Sigmoid colon (tissue), 4 donors: ENCODE results near the gene EXOC7.

Experiments used
- CTCF ChIP-seq, 4 experiments: fragments of 450-650 bp in 3 of 4; fragments of 200-600 bp in 1 of 4; IDR thresholded peaks; one replicate each; pipeline ENCODE4 v1.5.1; 2016 to 2019; ENCODE audit warnings: antibody characterized with exemption in 4 of 4, mild to moderate bottlenecking in 3 of 4, moderate library complexity in 2 of 4
- POLR2A ChIP-seq, 2 donors: fragments of 450-650 bp; IDR thresholded peaks; one replicate each; pipeline ENCODE4 v1.6.1; 2016; ENCODE audit warnings: antibody characterized with exemption in 2 of 2, mild to moderate bottlenecking in 2 of 2, moderate library complexity in 2 of 2
- POLR2AphosphoS5 ChIP-seq, 4 donors: sonication (generic); formaldehyde crosslinking; IDR thresholded peaks; one replicate each; pipeline ENCODE4 v1.6.1; 2017; ENCODE audit warnings: antibody characterized with exemption in 4 of 4

- TF ChIP-seq POLR2AphosphoS5 (IDR thresholded peaks at IDR 0.05) (no peak), CTCF (IDR thresholded peaks at IDR 0.05) (no peak), POLR2A (IDR thresholded peaks at IDR 0.05) (no peak)
Measured at GRCh38 chr17:76151896-76152454, 48.4 kb upstream of the EXOC7 start.
